HG02678 (cell line): ENCODE data around the gene CEP20.
A peak's percentile ranks its signal among the peaks of the same experiment; 100 is the strongest.
"Not testable (repeated sequence)": the region's sequence is repeated elsewhere in the genome, so short reads cannot be mapped to it uniquely, and the experiment has no call there.

Experiments
- ATAC-seq: cut with Tn5 transposase; IDR thresholded peaks from one replicate; pipeline ENCODE4 v1.9.1; 2021; ENCODE audit warnings: mild to moderate bottlenecking, moderate library complexity; ENCODE audit not compliant: unreplicated experiment

CEP20 gene

GRCh38 chr16:15888072-15888976 lies at the start of gene CEP20:
Gene CEP20, minus strand, starts transcription at chr16:15888603. Its CDS starts 18 bp downstream, at chr16:15888585.
- ATAC-seq: peak; percentile 98

GRCh38 chr16:15936809-15937208 lies 48.4 kb upstream of the CEP20 start:
- not testable (repeated sequence) for ATAC-seq

- no peak for ATAC-seq
Measured at GRCh38 chr16:15934991-15935390, 46.6 kb upstream of the CEP20 start.

GRCh38 chr16:15933781-15934180 lies 45.4 kb upstream of the CEP20 start:
- ATAC-seq: no peak

- no peak for ATAC-seq
Measured at GRCh38 chr16:15932939-15933338, 44.5 kb upstream of the CEP20 start.

GRCh38 chr16:15928261-15929104 lies 40.1 kb upstream of the CEP20 start:
- no peak for ATAC-seq

- no peak for ATAC-seq
Measured at GRCh38 chr16:15925631-15926030, 37.2 kb upstream of the CEP20 start.

GRCh38 chr16:15924996-15925395 lies 36.6 kb upstream of the CEP20 start:
- no peak for ATAC-seq

GRCh38 chr16:15919331-15919730 lies 30.9 kb upstream of the CEP20 start:
- ATAC-seq: no peak

- ATAC-seq: not testable (repeated sequence)
Measured at GRCh38 chr16:15918314-15918713, 29.9 kb upstream of the CEP20 start.

GRCh38 chr16:15916323-15916722 lies 27.9 kb upstream of the CEP20 start:
- no peak for ATAC-seq

- no peak for ATAC-seq
Measured at GRCh38 chr16:15915555-15916081, 27.2 kb upstream of the CEP20 start.

GRCh38 chr16:15913046-15913698 lies 24.8 kb upstream of the CEP20 start:
- no peak for ATAC-seq

GRCh38 chr16:15911198-15911597 lies 22.8 kb upstream of the CEP20 start:
- no peak for ATAC-seq

GRCh38 chr16:15907863-15908478 lies 19.6 kb upstream of the CEP20 start:
- ATAC-seq: peak; percentile 98

GRCh38 chr16:15906439-15906838 lies 18.0 kb upstream of the CEP20 start:
- ATAC-seq: no peak

GRCh38 chr16:15903960-15904359 lies 15.6 kb upstream of the CEP20 start:
- no peak for ATAC-seq

GRCh38 chr16:15900901-15901500 lies 12.6 kb upstream of the CEP20 start:
- ATAC-seq: no peak

GRCh38 chr16:15900357-15900756 lies 12.0 kb upstream of the CEP20 start:
- ATAC-seq: no peak

- peak; percentile 44 for ATAC-seq
Measured at GRCh38 chr16:15899538-15900100, 11.2 kb upstream of the CEP20 start.
